Loucy (cell line): ENCODE results near the gene TMEM132D.

Source experiments
- EZH2phosphoT487 ChIP-seq: fragments of 200-600 bp; IDR thresholded peaks from 2 replicates; pipeline ENCODE4 v1.6.1; 2018; ENCODE audit warnings: antibody characterized with exemption, mild to moderate bottlenecking, moderate library complexity, borderline replicate concordance
- TF ChIP-seq, protein P1 (sequence below): fragments of 200-600 bp; sonication (generic); conservative IDR thresholded peaks from 2 replicates; pipeline ENCODE4 v1.5.1; 2014; ENCODE audit warnings: mild to moderate bottlenecking, antibody characterized with exemption, low read length

- TF ChIP-seq, protein P1, sequence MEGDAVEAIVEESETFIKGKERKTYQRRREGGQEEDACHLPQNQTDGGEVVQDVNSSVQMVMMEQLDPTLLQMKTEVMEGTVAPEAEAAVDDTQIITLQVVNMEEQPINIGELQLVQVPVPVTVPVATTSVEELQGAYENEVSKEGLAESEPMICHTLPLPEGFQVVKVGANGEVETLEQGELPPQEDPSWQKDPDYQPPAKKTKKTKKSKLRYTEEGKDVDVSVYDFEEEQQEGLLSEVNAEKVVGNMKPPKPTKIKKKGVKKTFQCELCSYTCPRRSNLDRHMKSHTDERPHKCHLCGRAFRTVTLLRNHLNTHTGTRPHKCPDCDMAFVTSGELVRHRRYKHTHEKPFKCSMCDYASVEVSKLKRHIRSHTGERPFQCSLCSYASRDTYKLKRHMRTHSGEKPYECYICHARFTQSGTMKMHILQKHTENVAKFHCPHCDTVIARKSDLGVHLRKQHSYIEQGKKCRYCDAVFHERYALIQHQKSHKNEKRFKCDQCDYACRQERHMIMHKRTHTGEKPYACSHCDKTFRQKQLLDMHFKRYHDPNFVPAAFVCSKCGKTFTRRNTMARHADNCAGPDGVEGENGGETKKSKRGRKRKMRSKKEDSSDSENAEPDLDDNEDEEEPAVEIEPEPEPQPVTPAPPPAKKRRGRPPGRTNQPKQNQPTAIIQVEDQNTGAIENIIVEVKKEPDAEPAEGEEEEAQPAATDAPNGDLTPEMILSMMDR: no peak
- TF ChIP-seq EZH2phosphoT487: no peak
Measured at GRCh38 chr12:129163461-129163860, 740.4 kb downstream of the TMEM132D start.
